ENCODE results near the gene ECD. TPM values are rescaled to one million over a fixed set of nuclear protein-coding genes. Genes with fewer than 3 reads are reported as not detected.

The ECD gene
- total and polyA plus RNA-seq, 2 of the 4 experiments (the other 2 are of a cell fraction), result 22.1 to 32.8 TPM

DNA sequence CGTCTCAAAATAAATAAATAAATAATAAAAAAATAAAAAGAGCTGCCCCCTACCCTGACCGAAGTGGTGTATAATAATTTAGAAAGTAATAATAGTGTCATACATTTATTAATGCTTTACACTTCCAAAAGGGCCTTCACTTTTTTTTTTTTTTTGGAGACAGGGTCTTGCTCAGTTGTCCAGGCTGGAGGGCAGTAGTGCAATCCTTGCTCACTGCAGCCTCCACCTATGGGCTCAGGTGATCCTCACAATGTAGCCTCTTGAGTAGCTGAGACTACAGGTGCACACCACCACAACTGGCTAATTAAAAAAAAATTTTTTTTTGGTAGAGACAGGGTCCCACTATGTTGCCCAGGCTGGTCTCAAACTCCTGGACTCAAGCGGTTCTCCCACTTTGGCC lies 1.5 kb upstream of the ECD start:
- dilution Hi-C loops (cut with HindIII; ENCODE audit: low sequenced_read_pairs, unreplicated experiment), result no loop called here

More for the DNA sequence above, 1.5 kb upstream of the ECD start:
- no peak for TF ChIP-seq RCOR1 (IDR thresholded peaks at IDR 0.05; ENCODE audit: insufficient replicate concordance, low read length)
- TF ChIP-seq POLR2A (IDR thresholded peaks at IDR 0.05; ENCODE audit: low read depth, low read length), result no peak
- TF ChIP-seq MAFK (IDR thresholded peaks at IDR 0.05; ENCODE audit: low read depth, low read length), result no peak
- TF ChIP-seq, protein P1, sequence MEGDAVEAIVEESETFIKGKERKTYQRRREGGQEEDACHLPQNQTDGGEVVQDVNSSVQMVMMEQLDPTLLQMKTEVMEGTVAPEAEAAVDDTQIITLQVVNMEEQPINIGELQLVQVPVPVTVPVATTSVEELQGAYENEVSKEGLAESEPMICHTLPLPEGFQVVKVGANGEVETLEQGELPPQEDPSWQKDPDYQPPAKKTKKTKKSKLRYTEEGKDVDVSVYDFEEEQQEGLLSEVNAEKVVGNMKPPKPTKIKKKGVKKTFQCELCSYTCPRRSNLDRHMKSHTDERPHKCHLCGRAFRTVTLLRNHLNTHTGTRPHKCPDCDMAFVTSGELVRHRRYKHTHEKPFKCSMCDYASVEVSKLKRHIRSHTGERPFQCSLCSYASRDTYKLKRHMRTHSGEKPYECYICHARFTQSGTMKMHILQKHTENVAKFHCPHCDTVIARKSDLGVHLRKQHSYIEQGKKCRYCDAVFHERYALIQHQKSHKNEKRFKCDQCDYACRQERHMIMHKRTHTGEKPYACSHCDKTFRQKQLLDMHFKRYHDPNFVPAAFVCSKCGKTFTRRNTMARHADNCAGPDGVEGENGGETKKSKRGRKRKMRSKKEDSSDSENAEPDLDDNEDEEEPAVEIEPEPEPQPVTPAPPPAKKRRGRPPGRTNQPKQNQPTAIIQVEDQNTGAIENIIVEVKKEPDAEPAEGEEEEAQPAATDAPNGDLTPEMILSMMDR (conservative IDR thresholded peaks at IDR 0.05; ENCODE audit: low read depth, low read length), result no peak
- no peak for TF ChIP-seq RAD21 (IDR thresholded peaks at IDR 0.05; ENCODE audit: low read length)
- TF ChIP-seq CEBPB (IDR thresholded peaks at IDR 0.05; ENCODE audit: low read depth, low read length), result no peak
- TF ChIP-seq MAZ (IDR thresholded peaks at IDR 0.05; ENCODE audit: borderline replicate concordance, low read depth, low read length), result no peak
- TF ChIP-seq MXI1 (IDR thresholded peaks at IDR 0.05; ENCODE audit: borderline replicate concordance, low read depth, low read length), result no peak
- TF ChIP-seq FOS (IDR thresholded peaks at IDR 0.05; ENCODE audit: low read depth, low read length), result no peak
- no peaks in the 10 kb centered on the region for H3K9me3 ChIP-seq (ENCODE audit: control insufficient read depth, insufficient read depth, low read length)
- no peak overlapping the region for H3K9ac ChIP-seq (ENCODE audit: low read depth, low read length)
- H3K4ac ChIP-seq (ENCODE audit: low read depth, low read length), result no peak overlapping the region
- H3K9me1 ChIP-seq (ENCODE audit: insufficient read depth, low read length), result no peaks in the 10 kb centered on the region
- H2BK120ac ChIP-seq (ENCODE audit: low read depth, low read length), result no peak overlapping the region
- no peaks in the 10 kb centered on the region; the same call in 1 of the 2 replicates for H3K4me1 ChIP-seq (ENCODE audit: control insufficient read depth, insufficient read depth, low read length)
- H3K36me3 ChIP-seq (ENCODE audit: control insufficient read depth, insufficient read depth, low read length), result no peaks in the 10 kb centered on the region; the same call in 1 of the 2 replicates
- H2AK9ac ChIP-seq (replicated peaks; ENCODE audit: low read depth, low read length, poor library complexity), result no peak overlapping the region
- BruUV-seq (replicated peaks), result no TSS peak
- H3K18ac ChIP-seq (ENCODE audit: low read depth, low read length), result no peak overlapping the region
- DNase-seq (no peak), ATAC-seq (ENCODE audit: low read depth) (no peak)
- H3K4me2 ChIP-seq (ENCODE audit: low read depth, low read length), result no peak overlapping the region
- no peak overlapping the region for H3K27ac ChIP-seq (ENCODE audit: insufficient read depth, low read length)
- intact Hi-C loops (cut with micrococcal nuclease) (no loop called here), in situ Hi-C loops (cut with MboI; ENCODE audit: low sequenced_read_pairs) (no loop called here)
- no peak overlapping the region for H3K56ac ChIP-seq (ENCODE audit: extremely low read depth, insufficient read depth, low read length)
- H4K91ac ChIP-seq (ENCODE audit: insufficient read depth, low read depth, low read length), result no peak overlapping the region
- H4K20me1 ChIP-seq (ENCODE audit: insufficient read depth, low read length), result no peaks in the 10 kb centered on the region; the same call in 1 of the 2 replicates
- H2AK5ac ChIP-seq (ENCODE audit: low read depth, low read length), result no peak overlapping the region
- POLR2A ChIA-PET (ENCODE audit: unreplicated experiment), result no interaction called here
- H4K8ac ChIP-seq (ENCODE audit: low read depth in 2 of 2, low read length in 2 of 2), result no peak overlapping the region
- H2BK15ac ChIP-seq (ENCODE audit: low read depth, low read length), result no peak overlapping the region
- H2BK20ac ChIP-seq (ENCODE audit: low read depth, low read length), result no peak overlapping the region
- H4K5ac ChIP-seq (ENCODE audit: low read depth, low read length), result no peak overlapping the region
- H2AFZ ChIP-seq (replicated peaks; ENCODE audit: low read length, poor library complexity), result no peak overlapping the region
- no peak overlapping the region for H3K23ac ChIP-seq (ENCODE audit: low read depth, low read length)
- no peaks in the 10 kb centered on the region for H3K27me3 ChIP-seq (ENCODE audit: control insufficient read depth, insufficient read depth, low read length)
- H3K79me1 ChIP-seq (ENCODE audit: low read depth in 1 of 2, low read length in 2 of 2), result peaks cover 14 to 29% of the 10 kb centered on the region in 2 experiments
- H3K14ac ChIP-seq (replicated peaks; ENCODE audit: low read depth, low read length), result no peak overlapping the region
- WGBS, 2 experiments (ENCODE audit: extremely low coverage in 2 of 2, insufficient read length in 1 of 2), result no CpG with 5 or more reads among the region's 3 CpGs
- H3K4me3 ChIP-seq (ENCODE audit: insufficient read depth, low read depth, low read length), result no peak overlapping the region
- CTCF ChIA-PET, result no interaction called here
- no peak overlapping the region for H2BK5ac ChIP-seq (ENCODE audit: low read depth, low read length, poor library complexity, severe bottlenecking)
